ENCODE data around the gene EGFLAM.

EGFLAM gene

GRCh38 chr5:38263983-38264382 lies 5.6 kb downstream of the EGFLAM start:
- FAIRE-seq (no peak), DNase-seq (ENCODE audit: insufficient read length, low spot score) (no peak)

- FAIRE-seq, result peak; percentile 86
- DNase-seq (ENCODE audit: insufficient read length, low spot score), result peak; percentile 81
Observed at GRCh38 chr5:38265546-38266179, 7.3 kb downstream of the EGFLAM start.

- FAIRE-seq, result no peak
- DNase-seq (ENCODE audit: insufficient read length, low spot score), result no peak
Observed at GRCh38 chr5:38267372-38267771, 9.0 kb downstream of the EGFLAM start.

DNA sequence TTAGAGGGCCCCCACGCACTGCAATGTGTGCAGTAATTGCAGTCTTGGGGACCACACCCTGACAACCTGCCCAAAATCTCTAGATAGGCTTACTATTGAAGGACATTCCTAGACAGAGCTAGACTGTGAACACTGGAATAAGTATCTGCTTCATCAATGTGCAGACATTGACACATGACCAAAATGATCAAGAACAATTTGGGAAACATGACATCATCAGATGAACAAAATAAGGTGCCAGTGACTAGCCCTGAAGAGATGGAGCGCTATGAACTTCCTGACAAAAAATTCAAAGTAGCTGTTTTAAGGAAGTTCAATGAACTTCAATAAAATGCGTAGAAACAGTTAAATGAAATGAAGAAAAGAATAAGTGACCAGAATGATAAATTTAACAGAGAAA lies 15.3 kb downstream of the EGFLAM start:
- FAIRE-seq, result no peak

GRCh38 chr5:38274370-38274769 lies 16.0 kb downstream of the EGFLAM start:
- FAIRE-seq (no peak), DNase-seq (ENCODE audit: insufficient read length, low spot score) (no peak)

More for the DNA sequence above, 15.3 kb downstream of the EGFLAM start:
- no peak for DNase-seq (ENCODE audit: insufficient read length, low spot score)

- FAIRE-seq (no peak), DNase-seq (ENCODE audit: insufficient read length, low spot score) (no peak)
Observed at GRCh38 chr5:38284384-38284783, 26.0 kb downstream of the EGFLAM start.

- DNase-seq (ENCODE audit: insufficient read length, low spot score) (no peak), FAIRE-seq (no peak)
Observed at GRCh38 chr5:38285226-38285625, 26.9 kb downstream of the EGFLAM start.

- no peak for DNase-seq (ENCODE audit: insufficient read length, low spot score)
- FAIRE-seq, result no peak
Observed at GRCh38 chr5:38286002-38286401, 27.6 kb downstream of the EGFLAM start.

GRCh38 chr5:38287124-38287523 lies 28.8 kb downstream of the EGFLAM start:
- FAIRE-seq (no peak), DNase-seq (ENCODE audit: insufficient read length, low spot score) (no peak)

DNA sequence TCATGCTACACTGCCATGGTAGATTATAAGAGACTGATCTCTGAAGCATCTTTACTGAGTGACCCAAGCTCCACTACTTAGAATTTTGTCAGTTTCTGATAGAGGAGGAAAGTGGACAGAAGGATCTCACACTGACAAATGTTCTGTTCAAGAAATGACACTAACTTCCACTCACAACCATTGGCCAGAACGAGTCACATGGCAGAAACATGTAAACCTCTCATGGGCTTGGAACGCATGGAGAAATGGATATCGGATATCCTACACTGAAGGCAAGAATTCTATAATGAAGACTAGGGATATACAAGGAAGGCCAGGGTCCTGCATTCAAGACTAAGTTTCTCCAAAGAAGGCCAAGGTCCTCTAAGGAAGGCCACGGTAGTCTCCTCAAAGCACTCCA lies 31.1 kb downstream of the EGFLAM start:
- FAIRE-seq (no peak), DNase-seq (ENCODE audit: insufficient read length, low spot score) (no peak)

GRCh38 chr5:38290028-38290653 lies 31.8 kb downstream of the EGFLAM start:
- DNase-seq (ENCODE audit: insufficient read length, low spot score) (no peak), FAIRE-seq (peak; percentile 83)

DNA sequence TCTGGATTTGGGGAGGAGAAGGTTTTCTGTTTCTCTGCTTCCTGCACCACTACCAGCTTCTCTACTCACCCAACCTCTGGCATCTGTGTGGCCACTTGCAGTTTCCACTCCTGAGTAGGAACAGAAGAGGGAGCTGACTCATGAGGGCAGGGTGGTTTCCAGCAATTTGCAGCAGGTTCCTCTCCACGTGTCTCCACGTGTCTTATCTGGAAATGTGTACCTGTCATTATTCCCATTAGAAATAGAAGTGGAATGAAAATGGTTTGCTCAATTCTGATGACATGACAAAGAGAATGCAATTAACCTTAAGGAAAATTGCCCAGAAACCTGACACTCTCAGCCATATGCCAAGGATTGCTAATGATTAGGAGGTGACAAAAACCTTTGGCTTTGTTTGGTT lies 33.0 kb downstream of the EGFLAM start:
- no peak for FAIRE-seq

DNA sequence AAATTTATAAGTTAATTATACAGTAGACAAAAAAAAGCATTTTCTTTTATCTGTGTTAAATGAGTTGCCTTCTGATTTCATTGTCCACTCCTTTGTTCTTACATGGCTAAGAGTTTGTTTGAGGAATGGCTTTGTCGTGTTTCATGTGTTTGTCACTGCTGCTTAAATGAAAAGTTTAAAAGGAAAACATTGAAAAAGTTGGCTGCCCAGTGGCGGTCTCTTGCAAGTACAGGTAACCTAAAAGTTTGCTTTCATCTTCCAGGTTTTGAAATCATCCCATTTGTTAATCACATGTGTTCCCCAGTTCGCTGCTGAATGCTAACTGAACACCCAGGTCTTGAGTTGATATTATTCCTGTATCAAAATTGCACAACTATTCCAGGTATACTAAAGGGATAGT lies 33.9 kb downstream of the EGFLAM start:
- peak; percentile 20 for FAIRE-seq
- DNase-seq (ENCODE audit: insufficient read length, low spot score), result no peak

More for the DNA sequence above, 33.0 kb downstream of the EGFLAM start:
- DNase-seq (ENCODE audit: insufficient read length, low spot score), result no peak

- FAIRE-seq (peak; percentile 76), DNase-seq (ENCODE audit: insufficient read length, low spot score) (no peak)
Observed at GRCh38 chr5:38295751-38296150, 37.4 kb downstream of the EGFLAM start.

DNA sequence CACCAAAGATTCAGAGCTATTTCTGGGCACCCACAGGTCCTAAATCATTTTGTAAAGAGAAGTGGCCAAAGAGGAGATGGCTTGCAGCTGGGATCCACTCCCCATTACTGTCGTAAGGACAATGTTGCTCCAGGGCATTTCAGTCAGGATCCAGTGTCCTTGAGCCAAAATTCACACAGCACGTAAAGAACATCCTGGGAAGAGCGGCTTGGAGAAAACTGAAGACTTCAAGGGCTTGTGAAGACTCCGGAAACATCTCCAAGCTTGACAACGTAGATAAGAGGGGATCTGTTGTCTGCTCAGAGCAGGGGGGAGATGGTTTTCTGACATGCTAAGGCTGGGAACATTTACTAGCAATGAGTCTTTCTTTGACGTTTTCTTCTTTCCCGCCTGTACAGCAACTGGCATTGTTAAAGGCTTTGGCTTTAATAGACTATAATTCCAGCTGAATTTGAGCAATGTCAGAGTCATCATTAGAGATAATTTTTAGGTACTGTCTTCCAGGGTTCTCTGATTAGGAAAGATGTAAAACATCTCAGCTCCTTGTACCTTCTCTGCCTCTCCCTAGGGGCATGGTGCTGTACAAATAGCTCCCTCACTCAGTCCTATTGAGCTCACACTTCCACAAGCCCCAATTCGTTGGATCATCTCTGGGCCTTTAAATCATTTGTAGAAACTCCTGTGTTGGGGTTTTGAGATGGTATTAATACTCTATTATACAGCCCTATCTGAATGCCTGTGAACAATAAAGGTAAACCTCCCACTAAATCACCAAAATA lies 39.7 kb downstream of the EGFLAM start:
- DNase-seq (ENCODE audit: insufficient read length, low spot score) (no peak), FAIRE-seq (no peak)

DNA sequence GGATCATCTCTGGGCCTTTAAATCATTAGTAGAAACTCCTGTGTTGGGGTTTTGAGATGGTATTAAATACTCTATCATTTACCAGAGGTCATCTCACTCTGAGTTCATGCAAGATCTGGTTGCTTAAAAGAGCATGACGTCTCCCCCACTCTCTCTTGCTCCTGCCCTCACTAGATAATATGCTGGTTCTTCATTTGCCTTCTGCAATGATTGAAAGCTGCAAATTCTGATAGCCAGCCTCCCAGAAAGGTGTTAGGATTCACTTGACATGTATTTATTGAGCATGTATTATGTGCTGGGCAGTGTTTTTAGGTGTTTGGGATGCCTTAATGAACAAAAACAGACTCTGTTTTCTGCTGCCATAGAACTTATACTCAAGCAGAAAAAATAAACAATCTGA lies 41.2 kb downstream of the EGFLAM start:
- no peak for DNase-seq (ENCODE audit: insufficient read length, low spot score)
- FAIRE-seq, result no peak

DNA sequence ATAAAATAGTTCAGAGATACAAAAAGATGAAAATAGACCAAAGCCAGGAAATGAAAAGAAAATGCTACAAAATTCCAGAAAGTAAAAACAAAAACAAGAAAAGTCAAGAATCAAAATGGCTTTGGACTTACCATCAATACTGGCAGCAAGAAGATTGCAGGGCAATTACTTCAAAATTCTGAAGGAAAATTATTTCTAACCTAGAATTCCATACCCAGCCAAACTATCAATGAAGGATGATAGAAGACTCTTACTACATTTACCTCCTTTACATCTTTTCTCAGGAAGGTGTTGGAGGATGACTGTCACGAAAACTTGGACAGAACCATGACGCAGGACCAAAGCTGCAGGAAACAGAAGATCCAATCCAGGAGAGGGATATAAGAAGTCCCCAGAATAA lies 46.8 kb downstream of the EGFLAM start:
- FAIRE-seq (peak; percentile 49), DNase-seq (ENCODE audit: insufficient read length, low spot score) (no peak)

DNA sequence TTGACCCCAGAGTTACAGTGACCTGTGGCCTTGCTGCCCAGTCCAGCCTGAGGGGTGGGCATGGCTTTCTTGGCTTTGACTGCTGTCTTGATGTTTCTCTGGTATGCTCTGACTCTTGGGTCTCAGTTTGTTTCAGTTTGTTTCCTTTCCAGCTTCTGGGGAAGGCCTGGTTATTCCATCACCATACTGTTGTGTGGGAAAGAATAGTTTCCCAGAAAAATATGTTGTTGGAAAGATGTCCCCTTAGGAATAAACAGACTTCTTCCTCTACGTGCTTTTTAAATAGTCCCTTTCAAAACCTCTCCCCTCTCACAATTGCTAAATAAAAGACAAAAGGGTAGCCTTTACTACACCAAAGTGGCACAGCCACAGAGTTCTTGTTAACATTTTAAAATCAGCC lies 49.5 kb downstream of the EGFLAM start:
- FAIRE-seq (no peak), DNase-seq (ENCODE audit: insufficient read length, low spot score) (no peak)

- FAIRE-seq (peak; percentile 38), DNase-seq (ENCODE audit: insufficient read length, low spot score) (peak; percentile 48)
Observed at GRCh38 chr5:38316544-38317224, 58.3 kb downstream of the EGFLAM start.

- FAIRE-seq, result peak; percentile 16
- no peak for DNase-seq (ENCODE audit: insufficient read length, low spot score)
Observed at GRCh38 chr5:38317868-38318267, 59.5 kb downstream of the EGFLAM start.

- no peak for DNase-seq (ENCODE audit: insufficient read length, low spot score)
- no peak for FAIRE-seq
Observed at GRCh38 chr5:38319491-38319890, 61.1 kb downstream of the EGFLAM start.
